CD14-positive monocyte (primary cell): ENCODE results near the gene PTGER1. TPM values are rescaled to one million over a fixed set of nuclear protein-coding genes. Genes with fewer than 3 reads are reported as not detected.

Experiments
- DNase-seq, 3 donors: peaks; one replicate each; pipeline ENCODE4 v3.0.0-alpha.2; 2011 to 2022
- H2AFZ ChIP-seq: 2 replicates; pipeline ENCODE4 v1.6.0; 2012; ENCODE audit warnings: mild to moderate bottlenecking, low read depth, low read length, inconsistent platforms; ENCODE audit not compliant: insufficient read depth, poor library complexity, severe bottlenecking
- H3K27ac ChIP-seq, 2 donors: 1 replicate in 1 of 2; 2 replicates in 1 of 2; pipeline ENCODE4 v1.5.1; 2012 to 2013; ENCODE audit warnings: low read length in 2 of 2, control low read depth in 1 of 2, inconsistent platforms in 1 of 2, low read depth in 1 of 2, mild to moderate bottlenecking in 1 of 2
- H3K27me3 ChIP-seq, 2 donors: one replicate each; pipeline versions ENCODE4 v1.6.0 to v1.6.1; 2011 to 2013; ENCODE audit warnings: low read length in 2 of 2; ENCODE audit not compliant: control insufficient read depth in 2 of 2, insufficient read depth in 2 of 2
- H3K36me3 ChIP-seq, 2 donors: replicated peaks in 1 of 2; 1 replicate in 1 of 2; 2 replicates in 1 of 2; pipeline versions ENCODE4 v1.5.1 to v1.6.1; 2012 to 2013; ENCODE audit warnings: low read length in 2 of 2, control low read depth in 1 of 2, inconsistent platforms in 1 of 2, mild to moderate bottlenecking in 1 of 2; ENCODE audit not compliant: insufficient read depth in 2 of 2, control insufficient read depth in 1 of 2
- H3K4me1 ChIP-seq, 2 donors: 1 replicate in 1 of 2; 2 replicates in 1 of 2; pipeline versions ENCODE4 v1.5.1 to v1.6.1; 2012 to 2013; ENCODE audit warnings: low read length in 2 of 2, control low read depth in 1 of 2, inconsistent platforms in 1 of 2, mild to moderate bottlenecking in 1 of 2, moderate library complexity in 1 of 2; ENCODE audit not compliant: insufficient read depth in 2 of 2, control insufficient read depth in 1 of 2
- H3K4me2 ChIP-seq: replicated peaks from 2 replicates; pipeline ENCODE3; 2012; ENCODE audit warnings: low read length, moderate library complexity, mild to moderate bottlenecking; ENCODE audit not compliant: poor library complexity, severe bottlenecking; ENCODE audit errors: extremely low read depth
- H3K4me3 ChIP-seq, 3 experiments: fragments of 200-600 bp in 1 of 3; sonication (generic) in 1 of 3; replicated peaks in 1 of 3; 1 replicate in 2 of 3; 2 replicates in 1 of 3; pipeline ENCODE4 v1.5.1; 2011 to 2013; ENCODE audit warnings: low read length in 3 of 3, mild to moderate bottlenecking in 3 of 3, control low read depth in 2 of 3, low read depth in 2 of 3, inconsistent platforms in 1 of 3, moderate library complexity in 1 of 3
- H3K79me2 ChIP-seq: 2 replicates; pipeline ENCODE4 v1.6.0; 2012; ENCODE audit warnings: mild to moderate bottlenecking, control low read depth, inconsistent platforms, low read length, moderate library complexity; ENCODE audit not compliant: insufficient read depth
- H3K9ac ChIP-seq: 2 replicates; pipeline ENCODE4 v1.6.0; 2017; ENCODE audit warnings: low read length, mild to moderate bottlenecking; ENCODE audit not compliant: insufficient read depth, poor library complexity, severe bottlenecking
- H3K9me3 ChIP-seq, 2 donors: replicated peaks in 1 of 2; 1 replicate in 1 of 2; 2 replicates in 1 of 2; pipeline versions ENCODE4 v1.5.1 to v1.6.1; 2012 to 2013; ENCODE audit warnings: low read length in 2 of 2, control low read depth in 1 of 2; ENCODE audit not compliant: control insufficient read depth in 1 of 2, insufficient read depth in 1 of 2
- H4K20me1 ChIP-seq: 2 replicates; pipeline ENCODE4 v1.6.0; 2012; ENCODE audit warnings: mild to moderate bottlenecking, low read length, control low read depth, moderate library complexity; ENCODE audit not compliant: insufficient read depth
- H3K27ac Mint-ChIP-seq, 7 donors: one replicate each; pipeline ENCODE4 v1.8.0; 2020; ENCODE audit warnings: mild to moderate bottlenecking in 7 of 7, mixed read lengths in 7 of 7, moderate library complexity in 6 of 7, inconsistent platforms in 2 of 7
- H3K27me3 Mint-ChIP-seq, 3 donors: one replicate each; pipeline ENCODE4 v1.8.0; 2021 to 2022; ENCODE audit warnings: low read depth in 3 of 3, mild to moderate bottlenecking in 3 of 3, mixed read lengths in 3 of 3, moderate library complexity in 3 of 3, inconsistent platforms in 1 of 3
- H3K36me3 Mint-ChIP-seq, 2 donors: one replicate each; pipeline ENCODE4 v1.8.0; 2020; ENCODE audit warnings: mixed read lengths in 2 of 2, inconsistent platforms in 1 of 2, mild to moderate bottlenecking in 1 of 2
- H3K4me1 Mint-ChIP-seq: one replicate; pipeline ENCODE4 v1.8.0; 2020; ENCODE audit warnings: mild to moderate bottlenecking, mixed read lengths
- H3K4me3 Mint-ChIP-seq, 2 donors: one replicate each; pipeline ENCODE4 v1.8.0; 2020; ENCODE audit warnings: mild to moderate bottlenecking in 2 of 2, mixed read lengths in 2 of 2, moderate library complexity in 1 of 2
- H3K9me3 Mint-ChIP-seq, 7 donors: one replicate each; pipeline ENCODE4 v1.8.0; 2020 to 2022; ENCODE audit warnings: mixed read lengths in 7 of 7, mild to moderate bottlenecking in 6 of 7, moderate library complexity in 6 of 7, inconsistent platforms in 2 of 7
- WGBS: methylation state at CpG from one replicate; pipeline ENCODE4 v1.1.5; 2013; ENCODE audit warnings: missing lambda C conversion rate; ENCODE audit not compliant: insufficient coverage; 5-methylcytosine and 5-hydroxymethylcytosine counted together
- intact Hi-C, 2 donors: fragments of 100-400 bp; cut with micrococcal nuclease; formaldehyde crosslinking; loops; one replicate each; pipeline versions ENCODE4 v1.15.0 to v1.15.1; 2023
- polyA plus RNA-seq, 3 donors: library from polyadenylated mRNA; depleted of rRNA in 1 of 3; unstranded in 2 of 3; stranded (reverse) in 1 of 3; fragments of 300-500 nt in 2 of 3; fragments of >200 nt in 1 of 3; fragmentation: Illumina TruSeq in 2 of 3; gene quantifications; 1 replicate in 2 of 3; 2 replicates in 1 of 3; pipeline ENCODE4 v1.2.3, GENCODE V29; 2012 to 2021
- TF ChIP-seq, protein P1 (sequence below): fragments of 200-600 bp; IDR thresholded peaks from one replicate; pipeline ENCODE4 v1.8.0; 2022; ENCODE audit warnings: antibody characterized with exemption, mild to moderate bottlenecking

PTGER1 gene
- polyA plus RNA-seq, 3 donors: not detected

- Histone ChIP-seq H3K79me2 (peaks cover 37% of the 10 kb centered on the region), H3K36me3 (peaks cover 28 to 32% of the 10 kb centered on the region in 2 donors), H2AFZ (no peak overlapping the region), H3K27me3 (no peaks in the 10 kb centered on the region), H3K4me2 (peak overlapping the region; percentile 100), H4K20me1 (peaks cover 47% of the 10 kb centered on the region), H3K4me3 (peak overlapping the region; percentile 70 to 94 (median 88)), H3K27ac (peak overlapping the region; percentile 36 to 93), H3K9me3 (no peaks in the 10 kb centered on the region), H3K4me1 (peaks cover 30 to 37% of the 10 kb centered on the region in 2 donors), H3K9ac (peak overlapping the region; percentile 93)
- Mint-ChIP-seq H3K36me3 (peaks cover 34 to 35% of the 10 kb centered on the region in 2 donors), H3K4me1 (peaks cover 40% of the 10 kb centered on the region), H3K27ac (peak overlapping the region; percentile 20 to 91 (median 81)), H3K4me3 (peak overlapping the region; percentile 89 to 93), H3K27me3 (peaks cover 0 to 2% (median 1%) of the 10 kb centered on the region in 3 donors), H3K9me3 (no peaks in the 10 kb centered on the region)
- TF ChIP-seq, protein P1, sequence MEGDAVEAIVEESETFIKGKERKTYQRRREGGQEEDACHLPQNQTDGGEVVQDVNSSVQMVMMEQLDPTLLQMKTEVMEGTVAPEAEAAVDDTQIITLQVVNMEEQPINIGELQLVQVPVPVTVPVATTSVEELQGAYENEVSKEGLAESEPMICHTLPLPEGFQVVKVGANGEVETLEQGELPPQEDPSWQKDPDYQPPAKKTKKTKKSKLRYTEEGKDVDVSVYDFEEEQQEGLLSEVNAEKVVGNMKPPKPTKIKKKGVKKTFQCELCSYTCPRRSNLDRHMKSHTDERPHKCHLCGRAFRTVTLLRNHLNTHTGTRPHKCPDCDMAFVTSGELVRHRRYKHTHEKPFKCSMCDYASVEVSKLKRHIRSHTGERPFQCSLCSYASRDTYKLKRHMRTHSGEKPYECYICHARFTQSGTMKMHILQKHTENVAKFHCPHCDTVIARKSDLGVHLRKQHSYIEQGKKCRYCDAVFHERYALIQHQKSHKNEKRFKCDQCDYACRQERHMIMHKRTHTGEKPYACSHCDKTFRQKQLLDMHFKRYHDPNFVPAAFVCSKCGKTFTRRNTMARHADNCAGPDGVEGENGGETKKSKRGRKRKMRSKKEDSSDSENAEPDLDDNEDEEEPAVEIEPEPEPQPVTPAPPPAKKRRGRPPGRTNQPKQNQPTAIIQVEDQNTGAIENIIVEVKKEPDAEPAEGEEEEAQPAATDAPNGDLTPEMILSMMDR: no peak
- intact Hi-C loops: no loop called here
- 54% methylated on average over 16 of the region's 22 CpGs for WGBS
- DNase-seq: no peak
These were observed 41.7 kb upstream of the PTGER1 start for GRCh38 chr19:14516746-14517438.

DNA sequence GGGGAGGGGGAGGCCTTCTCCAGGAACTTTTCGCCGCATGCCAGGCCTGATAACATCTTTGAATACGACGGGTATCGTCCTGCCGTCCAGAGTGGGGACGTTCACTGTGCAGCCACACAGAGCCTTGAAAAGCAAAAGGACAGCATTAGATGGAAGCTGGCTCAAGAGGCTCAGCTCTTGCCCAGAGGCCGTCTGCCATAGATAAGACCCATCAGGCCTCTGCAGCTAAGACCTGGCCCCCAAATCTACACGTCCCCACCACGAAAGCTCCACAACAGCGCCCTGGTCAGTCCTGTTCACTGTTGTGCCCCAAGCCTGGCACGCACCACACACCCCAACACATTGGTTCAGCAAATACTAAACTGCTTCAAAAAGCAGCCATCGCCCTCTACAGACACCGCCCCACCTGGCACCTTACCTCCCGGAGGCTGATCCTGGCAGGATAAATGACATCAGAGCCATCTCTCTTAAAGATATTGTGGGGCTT is 40.9 kb upstream of the PTGER1 start:
- Histone ChIP-seq H3K79me2 (peaks cover 37% of the 10 kb centered on the region), H4K20me1 (peaks cover 47% of the 10 kb centered on the region), H3K9ac (no peak overlapping the region), H3K4me3 (peak overlapping the region in 1 of 3 experiments; percentile 88), H3K4me2 (peak overlapping the region; percentile 100), H3K27me3 (no peaks in the 10 kb centered on the region), H3K36me3 (peaks cover 28 to 32% of the 10 kb centered on the region in 2 donors), H3K27ac (no peak overlapping the region), H2AFZ (no peak overlapping the region), H3K9me3 (no peaks in the 10 kb centered on the region), H3K4me1 (peaks cover 38 to 45% of the 10 kb centered on the region in 2 donors)
- intact Hi-C loops: no loop called here
- Mint-ChIP-seq H3K9me3 (no peaks in the 10 kb centered on the region), H3K27ac (peak overlapping the region in 5 of 7 donors; percentile 1 to 90 (median 54)), H3K4me1 (peaks cover 45% of the 10 kb centered on the region), H3K4me3 (peak overlapping the region; percentile 89 to 93), H3K36me3 (peaks cover 34 to 35% of the 10 kb centered on the region in 2 donors), H3K27me3 (peaks cover 0 to 1% (median under 1%) of the 10 kb centered on the region in 3 donors)
- 80% methylated on average over 12 of the region's 15 CpGs for WGBS
- TF ChIP-seq, protein P1: no peak
- DNase-seq: no peak
